Activated CD4-positive, alpha-beta T cell treated with anti-CD3 and anti-CD28 coated beads, Interleukin-2, amount 10 ng/mL, durations not matched to agents 24 days and 14 days (primary cell): ENCODE measurements around the gene WDR38. TPM values are rescaled to one million over a fixed set of nuclear protein-coding genes. Genes with fewer than 3 reads are reported as not detected.
"Not testable (repeated sequence)": the region's sequence is repeated elsewhere in the genome, so short reads cannot be mapped to it uniquely, and the experiment has no call there.

ENCODE experiments used
- DNase-seq: peaks from one replicate; pipeline ENCODE4 v3.0.0; 2022
- H3K27ac Mint-ChIP-seq: one replicate; pipeline ENCODE4 v1.8.0; 2022; ENCODE audit warnings: mild to moderate bottlenecking, mixed read lengths
- H3K27me3 Mint-ChIP-seq: one replicate; pipeline ENCODE4 v1.8.0; 2022; ENCODE audit warnings: mixed read lengths
- H3K36me3 Mint-ChIP-seq: one replicate; pipeline ENCODE4 v1.8.0; 2022; ENCODE audit warnings: low read depth, mild to moderate bottlenecking, mixed read lengths
- H3K4me1 Mint-ChIP-seq: one replicate; pipeline ENCODE4 v1.8.0; 2021; ENCODE audit warnings: mixed read lengths
- H3K4me3 Mint-ChIP-seq: one replicate; pipeline ENCODE4 v1.8.0; 2022; ENCODE audit warnings: mild to moderate bottlenecking, moderate library complexity, mixed read lengths
- H3K9me3 Mint-ChIP-seq: one replicate; pipeline ENCODE4 v1.8.0; 2021; ENCODE audit warnings: mixed read lengths
- intact Hi-C: fragments of 100-400 bp; cut with micrococcal nuclease; formaldehyde crosslinking; loops from one replicate; pipeline ENCODE4 v1.15.1; 2023
- total RNA-seq: library from RNA; stranded (reverse); gene quantifications from 2 replicates; pipeline ENCODE4 v1.2.3, GENCODE V29; 2022

WDR38 gene
- total RNA-seq, 1 donor from 2014 or later = not detected

GRCh38 chr9:124818431-124819281 lies 34.6 kb upstream of the WDR38 start:
- peaks cover 13% of the 10 kb centered on the region for H3K4me1 Mint-ChIP-seq
- peak overlapping the region; percentile 72 for H3K27ac Mint-ChIP-seq
- H3K27me3 Mint-ChIP-seq = peaks cover 7% of the 10 kb centered on the region
- DNase-seq = peak; percentile 63
- H3K9me3 Mint-ChIP-seq = no peaks in the 10 kb centered on the region
- intact Hi-C loops = no loop called here
- no peaks in the 10 kb centered on the region for H3K36me3 Mint-ChIP-seq
- H3K4me3 Mint-ChIP-seq = peak overlapping the region; percentile 40

- H3K9me3 Mint-ChIP-seq = no peaks in the 10 kb centered on the region
- no peaks in the 10 kb centered on the region for H3K36me3 Mint-ChIP-seq
- H3K4me1 Mint-ChIP-seq = peaks cover 13% of the 10 kb centered on the region
- H3K27me3 Mint-ChIP-seq = peaks cover 8% of the 10 kb centered on the region
- no peak overlapping the region for H3K4me3 Mint-ChIP-seq
- no peak for DNase-seq
- intact Hi-C loops = no loop called here
- no peak overlapping the region for H3K27ac Mint-ChIP-seq
Measured at GRCh38 chr9:124820698-124821623, 32.3 kb upstream of the WDR38 start.

- H3K27me3 Mint-ChIP-seq = peaks cover 8% of the 10 kb centered on the region
- no peaks in the 10 kb centered on the region for H3K9me3 Mint-ChIP-seq
- no peak for DNase-seq
- H3K4me1 Mint-ChIP-seq = no peaks in the 10 kb centered on the region
- no peaks in the 10 kb centered on the region for H3K36me3 Mint-ChIP-seq
- intact Hi-C loops = no loop called here
- no peak overlapping the region for H3K4me3 Mint-ChIP-seq
- no peak overlapping the region for H3K27ac Mint-ChIP-seq
Measured at GRCh38 chr9:124828489-124829333, 24.5 kb upstream of the WDR38 start.

- no peak for DNase-seq
- H3K27me3 Mint-ChIP-seq = peaks cover 7% of the 10 kb centered on the region
- no peaks in the 10 kb centered on the region for H3K9me3 Mint-ChIP-seq
- intact Hi-C loops = no loop called here
- H3K27ac Mint-ChIP-seq = no peak overlapping the region
- no peaks in the 10 kb centered on the region for H3K4me1 Mint-ChIP-seq
- H3K36me3 Mint-ChIP-seq = no peaks in the 10 kb centered on the region
- H3K4me3 Mint-ChIP-seq = no peak overlapping the region
Measured at GRCh38 chr9:124829334-124829669, 24.0 kb upstream of the WDR38 start.

GRCh38 chr9:124830593-124830992 lies 22.7 kb upstream of the WDR38 start:
- H3K36me3 Mint-ChIP-seq = no peaks in the 10 kb centered on the region
- intact Hi-C loops = no loop called here
- no peaks in the 10 kb centered on the region for H3K9me3 Mint-ChIP-seq
- DNase-seq = no peak
- H3K27me3 Mint-ChIP-seq = peaks cover 3% of the 10 kb centered on the region
- H3K4me3 Mint-ChIP-seq = no peak overlapping the region
- H3K27ac Mint-ChIP-seq = no peak overlapping the region
- no peaks in the 10 kb centered on the region for H3K4me1 Mint-ChIP-seq

GRCh38 chr9:124831642-124832364 lies 21.5 kb upstream of the WDR38 start:
- intact Hi-C loops = no loop called here
- Mint-ChIP-seq H3K9me3 (no peaks in the 10 kb centered on the region), H3K4me3 (no peak overlapping the region), H3K4me1 (no peaks in the 10 kb centered on the region), H3K36me3 (no peaks in the 10 kb centered on the region), H3K27ac (no peak overlapping the region), H3K27me3 (peaks cover 3% of the 10 kb centered on the region)
- DNase-seq = no peak

GRCh38 chr9:124834591-124834990 lies 18.7 kb upstream of the WDR38 start:
- no peaks in the 10 kb centered on the region for H3K36me3 Mint-ChIP-seq
- intact Hi-C loops = no loop called here
- H3K27ac Mint-ChIP-seq = no peak overlapping the region

GRCh38 chr9:124835026-124835557 lies 18.2 kb upstream of the WDR38 start:
- no peak for DNase-seq
- H3K9me3 Mint-ChIP-seq = no peaks in the 10 kb centered on the region
- H3K27me3 Mint-ChIP-seq = peaks cover 10% of the 10 kb centered on the region
- no peak overlapping the region for H3K27ac Mint-ChIP-seq
- no peaks in the 10 kb centered on the region for H3K4me1 Mint-ChIP-seq
- intact Hi-C loops = no loop called here
- no peaks in the 10 kb centered on the region for H3K36me3 Mint-ChIP-seq
- H3K4me3 Mint-ChIP-seq = no peak overlapping the region

More at GRCh38 chr9:124834591-124834990, 18.7 kb upstream of the WDR38 start:
- no peak overlapping the region for H3K4me3 Mint-ChIP-seq
- no peaks in the 10 kb centered on the region for H3K9me3 Mint-ChIP-seq
- peaks cover 10% of the 10 kb centered on the region for H3K27me3 Mint-ChIP-seq
- no peaks in the 10 kb centered on the region for H3K4me1 Mint-ChIP-seq
- DNase-seq = no peak

- DNase-seq, intact Hi-C loops: not testable (repeated sequence)
Measured at GRCh38 chr9:124838132-124838531, 15.1 kb upstream of the WDR38 start.

GRCh38 chr9:124838567-124839275 lies 14.5 kb upstream of the WDR38 start:
- H3K4me3 Mint-ChIP-seq, DNase-seq, H3K27ac Mint-ChIP-seq, H3K4me1 Mint-ChIP-seq, H3K36me3 Mint-ChIP-seq, H3K9me3 Mint-ChIP-seq, intact Hi-C loops: not testable (repeated sequence)
- H3K27me3 Mint-ChIP-seq = peaks cover 10% of the 10 kb centered on the region

More at GRCh38 chr9:124838132-124838531, 15.1 kb upstream of the WDR38 start:
- H3K27me3 Mint-ChIP-seq = peaks cover 10% of the 10 kb centered on the region
- not testable (repeated sequence) for H3K4me1 Mint-ChIP-seq, H3K27ac Mint-ChIP-seq, H3K9me3 Mint-ChIP-seq, H3K36me3 Mint-ChIP-seq, H3K4me3 Mint-ChIP-seq

- Mint-ChIP-seq H3K27me3 (peaks cover 10% of the 10 kb centered on the region), H3K27ac (no peak overlapping the region), H3K9me3 (no peaks in the 10 kb centered on the region), H3K4me3 (no peak overlapping the region), H3K36me3 (no peaks in the 10 kb centered on the region), H3K4me1 (no peaks in the 10 kb centered on the region)
- intact Hi-C loops = no loop called here
- DNase-seq = no peak
Measured at GRCh38 chr9:124839612-124840299, 13.5 kb upstream of the WDR38 start.

- Mint-ChIP-seq H3K27me3 (peaks cover 10% of the 10 kb centered on the region), H3K4me1 (no peaks in the 10 kb centered on the region), H3K4me3 (no peak overlapping the region), H3K9me3 (no peaks in the 10 kb centered on the region), H3K27ac (no peak overlapping the region), H3K36me3 (no peaks in the 10 kb centered on the region)
- intact Hi-C loops = no loop called here
- DNase-seq = no peak
Measured at GRCh38 chr9:124840300-124840833, 12.9 kb upstream of the WDR38 start.
